DOHH2 (cell line): ENCODE data around the gene CLASP1.

Experiments
- EZH2phosphoT487 ChIP-seq: fragments of 200-600 bp; sonication (generic); IDR thresholded peaks from 2 replicates; pipeline ENCODE4 v1.6.1; 2017; ENCODE audit warnings: borderline replicate concordance, mild to moderate bottlenecking, antibody characterized with exemption, low read length, moderate library complexity, mixed read lengths
- TF ChIP-seq, protein P1 (sequence below): fragments of 200-600 bp; sonication (generic); IDR thresholded peaks from one replicate; pipeline ENCODE4 v1.5.1; 2014; ENCODE audit warnings: antibody characterized with exemption, mild to moderate bottlenecking, low read depth, low read length; ENCODE audit not compliant: poor library complexity, severe bottlenecking

DNA sequence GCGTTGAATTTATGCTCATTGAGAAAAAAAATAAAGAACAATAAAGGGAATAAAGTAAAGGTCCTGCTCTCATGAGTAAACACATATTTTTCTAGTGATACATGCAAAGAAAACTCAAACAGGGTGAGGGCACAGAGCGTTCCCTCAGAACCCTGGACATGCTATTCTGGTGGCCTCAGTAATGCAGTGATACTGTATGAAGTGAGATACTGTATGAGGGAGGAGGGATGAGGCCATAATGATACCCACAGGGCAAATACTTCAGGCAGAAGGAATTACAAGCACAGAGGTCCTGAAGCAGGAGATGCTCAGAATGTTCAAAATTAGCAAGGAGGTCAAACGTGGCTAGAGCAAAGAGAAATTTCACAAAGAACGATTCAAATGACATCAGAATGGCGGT lies 147.0 kb downstream of the CLASP1 start:
- TF ChIP-seq, protein P1, sequence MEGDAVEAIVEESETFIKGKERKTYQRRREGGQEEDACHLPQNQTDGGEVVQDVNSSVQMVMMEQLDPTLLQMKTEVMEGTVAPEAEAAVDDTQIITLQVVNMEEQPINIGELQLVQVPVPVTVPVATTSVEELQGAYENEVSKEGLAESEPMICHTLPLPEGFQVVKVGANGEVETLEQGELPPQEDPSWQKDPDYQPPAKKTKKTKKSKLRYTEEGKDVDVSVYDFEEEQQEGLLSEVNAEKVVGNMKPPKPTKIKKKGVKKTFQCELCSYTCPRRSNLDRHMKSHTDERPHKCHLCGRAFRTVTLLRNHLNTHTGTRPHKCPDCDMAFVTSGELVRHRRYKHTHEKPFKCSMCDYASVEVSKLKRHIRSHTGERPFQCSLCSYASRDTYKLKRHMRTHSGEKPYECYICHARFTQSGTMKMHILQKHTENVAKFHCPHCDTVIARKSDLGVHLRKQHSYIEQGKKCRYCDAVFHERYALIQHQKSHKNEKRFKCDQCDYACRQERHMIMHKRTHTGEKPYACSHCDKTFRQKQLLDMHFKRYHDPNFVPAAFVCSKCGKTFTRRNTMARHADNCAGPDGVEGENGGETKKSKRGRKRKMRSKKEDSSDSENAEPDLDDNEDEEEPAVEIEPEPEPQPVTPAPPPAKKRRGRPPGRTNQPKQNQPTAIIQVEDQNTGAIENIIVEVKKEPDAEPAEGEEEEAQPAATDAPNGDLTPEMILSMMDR: no peak
- TF ChIP-seq EZH2phosphoT487: no peak
